ENCODE measurements around the gene TBC1D1.

The TBC1D1 gene

DNA sequence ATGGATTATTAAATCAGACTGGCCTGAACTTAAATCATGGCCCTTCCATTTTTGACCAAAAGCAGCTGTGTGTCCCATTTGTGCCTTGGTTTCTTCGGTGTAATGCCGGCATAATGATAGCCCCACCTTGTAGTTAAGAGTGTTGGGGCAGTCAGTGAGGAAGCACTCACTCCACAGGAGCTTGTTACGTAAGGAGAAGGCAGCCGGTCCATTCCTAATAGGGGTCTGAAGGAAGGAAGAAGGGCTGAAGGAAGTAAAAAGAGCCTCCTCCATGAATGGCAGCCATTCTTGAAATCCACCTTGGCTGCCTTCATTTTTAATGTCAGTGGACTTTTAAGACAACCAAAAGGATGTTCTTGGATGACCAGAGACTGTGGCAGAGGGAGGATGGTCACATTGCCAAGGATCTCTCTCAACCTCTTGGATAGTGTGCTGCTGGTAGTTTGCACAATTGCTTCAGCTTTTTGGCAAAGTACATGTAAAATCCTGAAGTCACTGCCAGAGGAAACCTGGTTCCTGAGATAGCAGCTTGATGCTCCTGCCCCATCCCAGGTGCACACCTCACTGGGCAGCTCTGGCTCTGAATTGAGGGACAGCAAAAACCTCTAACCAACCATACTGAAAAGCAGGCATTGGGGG is 182.8 kb downstream of the TBC1D1 start:
- H3K4me3 ChIP-seq (ENCODE audit: low read depth, low read length), result no peak overlapping the region
- TF ChIP-seq, protein P1, sequence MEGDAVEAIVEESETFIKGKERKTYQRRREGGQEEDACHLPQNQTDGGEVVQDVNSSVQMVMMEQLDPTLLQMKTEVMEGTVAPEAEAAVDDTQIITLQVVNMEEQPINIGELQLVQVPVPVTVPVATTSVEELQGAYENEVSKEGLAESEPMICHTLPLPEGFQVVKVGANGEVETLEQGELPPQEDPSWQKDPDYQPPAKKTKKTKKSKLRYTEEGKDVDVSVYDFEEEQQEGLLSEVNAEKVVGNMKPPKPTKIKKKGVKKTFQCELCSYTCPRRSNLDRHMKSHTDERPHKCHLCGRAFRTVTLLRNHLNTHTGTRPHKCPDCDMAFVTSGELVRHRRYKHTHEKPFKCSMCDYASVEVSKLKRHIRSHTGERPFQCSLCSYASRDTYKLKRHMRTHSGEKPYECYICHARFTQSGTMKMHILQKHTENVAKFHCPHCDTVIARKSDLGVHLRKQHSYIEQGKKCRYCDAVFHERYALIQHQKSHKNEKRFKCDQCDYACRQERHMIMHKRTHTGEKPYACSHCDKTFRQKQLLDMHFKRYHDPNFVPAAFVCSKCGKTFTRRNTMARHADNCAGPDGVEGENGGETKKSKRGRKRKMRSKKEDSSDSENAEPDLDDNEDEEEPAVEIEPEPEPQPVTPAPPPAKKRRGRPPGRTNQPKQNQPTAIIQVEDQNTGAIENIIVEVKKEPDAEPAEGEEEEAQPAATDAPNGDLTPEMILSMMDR (IDR thresholded peaks at IDR 0.05; ENCODE audit: low read depth, low read length, missing control alignments), result no peak
- in situ Hi-C loops (cut with HindIII; ENCODE audit: low sequenced_read_pairs), result no loop called here
- DNase-seq (ENCODE audit: low read depth), result no peak

DNA sequence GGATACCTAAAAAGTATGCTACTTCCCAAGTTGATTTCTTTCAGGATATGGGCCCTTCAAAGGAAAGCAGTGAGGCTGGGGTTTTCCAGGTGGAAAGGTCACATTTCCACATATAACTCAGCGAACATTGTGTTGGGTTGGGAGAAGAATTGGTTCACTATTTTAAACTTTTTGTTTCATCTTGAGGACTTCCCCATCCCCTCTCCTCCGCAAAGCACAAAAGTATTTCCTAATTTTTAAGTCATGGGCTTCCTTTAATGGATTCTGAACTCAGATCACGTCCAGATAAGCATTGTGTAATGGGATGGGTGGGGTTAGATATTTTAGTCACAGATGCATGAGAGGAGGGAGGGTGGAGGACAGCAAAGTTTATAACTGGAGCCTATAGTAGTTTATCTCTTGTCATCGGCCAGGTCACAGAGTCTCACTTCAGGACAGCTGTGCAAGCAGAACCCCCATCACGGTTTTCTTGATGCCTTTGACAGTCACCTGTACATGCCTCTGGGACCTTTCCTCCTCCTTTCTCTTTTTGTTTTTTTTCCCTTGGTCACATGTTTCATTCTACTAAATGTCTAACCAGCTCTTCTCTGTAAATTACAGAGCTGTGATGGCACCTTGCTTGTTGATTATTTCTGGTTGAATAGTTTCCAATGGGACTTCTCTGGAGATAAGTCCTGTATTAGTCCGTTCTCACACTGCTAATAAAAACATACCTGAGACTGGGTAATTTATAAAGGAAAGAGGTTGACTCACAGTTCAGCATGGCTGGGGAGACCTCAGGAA is 184.7 kb downstream of the TBC1D1 start:
- no peak for DNase-seq (ENCODE audit: low read depth)
- in situ Hi-C loops (cut with HindIII; ENCODE audit: low sequenced_read_pairs), result loop anchor here (25.0 kb wide), 1 partner anchor 237 kb away; no protein-coding TSS in a partner anchor
- H3K4me3 ChIP-seq (ENCODE audit: low read depth, low read length), result no peak overlapping the region
- TF ChIP-seq, protein P1 (IDR thresholded peaks at IDR 0.05; ENCODE audit: low read depth, low read length, missing control alignments), result no peak

DNA sequence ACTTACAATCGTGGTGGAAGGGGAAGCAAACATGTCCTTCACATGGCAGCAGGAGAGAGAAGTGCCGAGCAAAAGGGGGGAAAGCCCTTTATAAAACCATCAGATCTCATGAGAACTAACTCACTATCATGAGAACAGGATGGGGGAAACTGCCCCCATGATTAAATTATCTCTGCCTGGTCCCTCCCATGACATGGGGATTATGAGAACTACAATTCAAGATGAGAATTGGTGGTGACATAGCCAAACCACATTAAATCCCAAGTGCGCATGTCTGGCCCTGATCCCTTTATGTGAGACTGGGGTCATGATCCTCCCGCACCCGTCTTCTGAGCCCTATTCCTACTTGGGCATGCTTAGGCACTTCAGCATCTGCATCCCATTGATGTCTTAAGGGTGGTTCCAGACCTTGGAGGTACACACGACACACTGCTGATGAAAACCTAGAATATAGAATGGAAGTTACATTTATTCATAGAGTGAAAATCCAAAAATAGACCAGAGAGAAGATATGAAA is 185.3 kb downstream of the TBC1D1 start:
- TF ChIP-seq, protein P1 (IDR thresholded peaks at IDR 0.05; ENCODE audit: low read depth, low read length, missing control alignments), result no peak
- H3K4me3 ChIP-seq (ENCODE audit: low read depth, low read length), result no peak overlapping the region
- in situ Hi-C loops (cut with HindIII; ENCODE audit: low sequenced_read_pairs), result loop anchor here (25.0 kb wide), 1 partner anchor 236 kb away; no protein-coding TSS in a partner anchor
- DNase-seq (ENCODE audit: low read depth), result no peak

DNA sequence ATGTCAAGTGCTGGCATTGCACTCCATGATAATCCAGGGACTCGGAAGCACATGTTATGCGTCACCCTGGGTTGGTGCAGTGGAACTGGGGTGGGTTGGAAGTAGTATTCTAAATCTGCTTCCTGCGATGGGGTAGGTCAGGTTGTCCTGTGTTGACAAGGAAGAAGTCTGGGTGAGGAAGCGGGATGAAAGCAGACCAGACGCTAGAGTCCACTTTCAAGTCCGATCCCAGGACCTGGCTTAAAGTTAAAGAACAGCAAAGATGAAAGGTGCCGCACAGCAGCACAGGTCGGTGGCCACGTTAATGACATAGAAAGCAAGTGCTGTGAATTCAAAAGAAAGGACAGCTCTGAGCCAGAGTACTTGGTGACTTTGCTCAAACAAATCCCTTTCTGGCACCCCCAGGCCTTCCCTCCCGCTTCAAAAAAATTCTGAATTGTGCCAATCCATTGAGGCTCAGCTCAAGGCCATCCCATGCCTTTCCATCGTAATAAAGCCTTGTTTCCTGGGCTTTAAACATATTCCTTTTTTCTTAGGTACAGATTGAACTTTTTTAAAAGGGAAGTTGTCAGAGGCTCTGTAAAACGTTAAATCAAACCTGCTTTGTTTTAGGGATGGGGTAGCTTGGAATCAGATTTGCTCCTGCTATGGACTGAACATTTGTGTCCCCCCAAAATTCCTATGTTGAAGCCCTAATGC is 187.1 kb downstream of the TBC1D1 start:
- TF ChIP-seq, protein P1 (IDR thresholded peaks at IDR 0.05; ENCODE audit: low read depth, low read length, missing control alignments), result no peak
- DNase-seq (ENCODE audit: low read depth), result no peak
- in situ Hi-C loops (cut with HindIII; ENCODE audit: low sequenced_read_pairs), result loop anchor here (25.0 kb wide), 1 partner anchor 234 kb away; no protein-coding TSS in a partner anchor

DNA sequence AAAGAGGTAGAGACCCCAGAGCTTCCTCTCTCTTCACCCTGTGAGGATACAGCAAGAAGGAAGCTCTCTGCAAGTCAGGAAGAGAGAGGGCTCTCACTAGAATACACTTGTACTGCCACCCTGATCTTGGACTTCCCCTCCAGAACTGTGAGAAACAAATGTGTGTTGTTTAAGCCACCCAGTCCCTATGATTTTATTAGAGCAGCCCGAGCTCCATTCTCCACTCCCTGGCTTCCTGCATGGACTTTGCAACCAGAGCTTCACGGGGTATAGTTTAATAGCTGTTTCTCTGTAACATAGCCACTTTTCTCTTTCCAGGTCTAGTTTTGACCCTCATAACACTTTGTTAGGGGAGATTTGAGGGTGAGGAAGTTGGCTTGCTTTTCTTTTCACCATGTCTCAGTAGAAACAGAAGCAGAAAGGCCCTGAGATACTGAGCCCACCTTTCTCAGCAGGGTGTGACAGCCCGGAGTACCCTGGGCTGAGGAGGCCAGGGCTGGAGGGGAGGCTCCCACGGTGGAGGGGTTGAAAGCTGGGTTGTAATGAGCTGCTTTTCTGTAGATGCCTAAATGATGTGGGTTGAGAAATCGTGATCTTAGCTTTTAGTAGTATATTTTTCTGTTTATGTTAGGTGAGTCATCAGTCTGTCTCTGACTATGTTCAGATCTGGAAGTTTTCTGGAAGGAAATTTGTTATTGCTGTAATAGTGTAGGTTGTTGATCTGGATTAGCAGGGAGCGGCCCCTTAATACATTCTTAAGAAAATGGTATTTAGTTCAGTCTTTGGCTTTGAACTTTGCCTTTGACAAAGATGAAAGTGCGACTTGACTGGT is 187.9 kb downstream of the TBC1D1 start:
- TF ChIP-seq, protein P1 (IDR thresholded peaks at IDR 0.05; ENCODE audit: low read depth, low read length, missing control alignments), result no peak
- peak; percentile 47 for DNase-seq (ENCODE audit: low read depth)
- no peak overlapping the region for H3K4me3 ChIP-seq (ENCODE audit: low read depth, low read length)
- in situ Hi-C loops (cut with HindIII; ENCODE audit: low sequenced_read_pairs), result loop anchor here (25.0 kb wide), 1 partner anchor 233 kb away; no protein-coding TSS in a partner anchor

More for the DNA sequence above, 187.1 kb downstream of the TBC1D1 start:
- no peak overlapping the region for H3K4me3 ChIP-seq (ENCODE audit: low read depth, low read length)

Data from astrocyte of the cerebellum (primary cell).